GM12892 (cell line): ENCODE results near the gene NEK9.

Source experiments
- POLR2A ChIP-seq: IDR thresholded peaks from 2 replicates; pipeline ENCODE4 v1.6.1; 2011; ENCODE audit warnings: low read depth, low read length, control low read depth
- POLR2AphosphoS5 ChIP-seq: IDR thresholded peaks from 2 replicates; pipeline ENCODE4 v1.6.1; 2011; ENCODE audit warnings: low read depth, low read length, control low read depth
- TAF1 ChIP-seq: IDR thresholded peaks from 2 replicates; pipeline ENCODE4 v1.6.1; 2011; ENCODE audit warnings: low read depth, mild to moderate bottlenecking, control low read depth, low read length, borderline replicate concordance

- TF ChIP-seq POLR2AphosphoS5 (no peak), POLR2A (no peak), TAF1 (no peak)
Observed at GRCh38 chr14:75142494-75142893, 15.6 kb upstream of the NEK9 start.
